Non-pigmented ciliary epithelial cell (primary cell): ENCODE data around the gene CDK5R1.
A peak's percentile ranks its signal among the peaks of the same experiment; 100 is the strongest.

Experiments
- DNase-seq: peaks from one replicate; pipeline ENCODE4 v3.0.0-alpha.2; 2010; ENCODE audit warnings: low read depth

CDK5R1 gene

DNA sequence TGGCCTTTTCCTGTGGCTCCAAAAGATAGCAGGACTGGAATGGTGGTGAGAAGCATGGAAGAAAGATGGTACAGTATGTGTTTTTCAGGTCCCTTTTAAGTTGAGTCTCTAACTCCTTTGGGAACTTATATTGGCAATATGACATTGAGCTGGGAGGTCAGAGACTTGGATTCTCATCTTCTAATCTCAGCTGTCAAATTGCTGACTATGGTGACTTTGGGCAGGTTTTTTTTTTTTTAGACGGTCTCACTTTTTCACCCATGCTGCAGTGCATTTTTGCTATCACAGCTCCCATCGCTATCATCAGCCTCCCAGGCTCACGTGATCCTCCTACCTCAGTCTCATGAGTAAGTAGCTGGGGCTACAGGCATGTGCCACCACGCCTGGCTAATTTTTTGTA, 15.1 kb upstream of the CDK5R1 start:
- DNase-seq = no peak

DNA sequence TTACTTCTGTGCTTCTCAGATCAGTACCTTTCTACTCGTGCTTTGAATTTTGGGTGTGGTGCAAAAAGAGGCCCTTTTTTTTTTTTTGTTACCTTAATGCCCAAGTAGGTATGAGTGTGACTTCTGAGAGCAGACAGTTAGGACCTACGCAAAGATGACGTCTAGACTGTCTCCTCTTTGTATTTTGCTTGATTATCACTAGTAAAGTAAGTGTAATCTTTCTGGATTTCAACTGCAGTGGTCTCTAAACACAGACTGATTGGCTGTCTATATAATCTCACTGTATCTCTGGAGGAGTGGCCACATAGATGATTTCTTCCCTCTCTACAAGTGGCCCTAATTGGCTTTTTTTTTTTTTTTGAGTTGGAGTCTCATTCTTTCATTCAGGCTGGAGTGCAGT, 11.5 kb upstream of the CDK5R1 start:
- DNase-seq = no peak

- no peak for DNase-seq
These were observed 9.6 kb upstream of the CDK5R1 start for GRCh38 chr17:32477220-32477619.

- DNase-seq = no peak
These were observed 7.6 kb upstream of the CDK5R1 start for GRCh38 chr17:32479074-32479617.

GRCh38 chr17:32481193-32481592, 5.6 kb upstream of the CDK5R1 start:
- DNase-seq = no peak

DNA sequence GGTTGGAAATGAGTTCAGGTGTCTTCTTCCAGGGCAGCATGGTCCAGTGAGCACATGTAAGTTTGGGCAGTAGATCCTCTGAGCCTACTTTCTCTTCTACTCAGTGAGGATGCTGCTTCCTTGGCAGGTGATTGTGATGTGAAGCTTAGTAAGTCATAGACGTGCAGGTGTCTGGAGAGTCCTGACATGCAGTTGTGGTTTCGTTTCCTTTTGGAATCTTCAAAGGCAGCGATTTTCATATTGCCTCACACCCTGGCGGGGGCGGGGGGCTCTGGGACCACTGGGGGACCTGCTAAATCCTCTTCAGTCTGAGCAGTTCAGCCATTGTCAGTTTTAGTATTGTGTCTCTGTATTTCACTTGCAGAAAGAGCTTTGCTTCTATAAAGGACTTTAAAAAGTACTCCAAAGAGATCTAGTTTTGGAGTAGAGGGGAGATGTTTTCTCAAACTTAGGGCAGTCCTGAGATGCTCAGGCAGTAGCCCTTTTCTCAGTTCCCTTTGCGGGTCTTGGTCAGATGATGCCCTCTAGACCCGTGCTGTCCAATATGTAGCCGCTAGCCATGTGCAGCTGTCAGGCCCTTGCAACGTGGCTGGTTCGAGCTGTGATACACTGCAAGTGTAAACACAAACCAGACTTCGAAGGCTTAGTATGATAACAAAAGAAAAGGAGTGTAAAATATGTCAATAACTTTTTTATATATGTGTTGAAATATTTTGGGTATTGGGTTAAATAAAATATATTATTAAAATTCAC, 4.0 kb upstream of the CDK5R1 start:
- no peak for DNase-seq

GRCh38 chr17:32483451-32484019, 3.3 kb upstream of the CDK5R1 start:
- DNase-seq = peak; percentile 36

DNA sequence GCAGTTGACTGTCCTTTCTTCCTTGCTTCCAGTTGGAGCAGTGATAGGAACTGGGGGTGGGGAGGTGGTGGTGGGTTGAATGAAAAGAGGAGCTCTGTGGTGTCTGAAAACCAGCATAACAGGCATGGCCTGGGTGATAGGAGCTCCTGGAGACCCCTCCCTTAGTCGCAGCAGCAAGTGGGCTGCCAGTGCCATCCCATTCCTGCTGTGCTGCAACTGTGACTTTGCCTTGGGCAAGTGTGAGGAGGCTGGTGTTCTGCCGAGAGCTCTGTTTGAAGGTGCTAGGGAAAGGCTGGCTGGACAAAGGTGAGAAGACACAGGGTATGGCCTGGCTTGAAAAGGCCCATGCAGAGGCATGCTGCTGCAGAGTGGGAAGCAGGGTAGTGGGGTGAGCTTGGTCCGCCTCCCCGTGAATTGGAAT, 2.7 kb upstream of the CDK5R1 start:
- DNase-seq = no peak

- DNase-seq = no peak
These were observed 2.2 kb upstream of the CDK5R1 start for GRCh38 chr17:32484628-32485027.

DNA sequence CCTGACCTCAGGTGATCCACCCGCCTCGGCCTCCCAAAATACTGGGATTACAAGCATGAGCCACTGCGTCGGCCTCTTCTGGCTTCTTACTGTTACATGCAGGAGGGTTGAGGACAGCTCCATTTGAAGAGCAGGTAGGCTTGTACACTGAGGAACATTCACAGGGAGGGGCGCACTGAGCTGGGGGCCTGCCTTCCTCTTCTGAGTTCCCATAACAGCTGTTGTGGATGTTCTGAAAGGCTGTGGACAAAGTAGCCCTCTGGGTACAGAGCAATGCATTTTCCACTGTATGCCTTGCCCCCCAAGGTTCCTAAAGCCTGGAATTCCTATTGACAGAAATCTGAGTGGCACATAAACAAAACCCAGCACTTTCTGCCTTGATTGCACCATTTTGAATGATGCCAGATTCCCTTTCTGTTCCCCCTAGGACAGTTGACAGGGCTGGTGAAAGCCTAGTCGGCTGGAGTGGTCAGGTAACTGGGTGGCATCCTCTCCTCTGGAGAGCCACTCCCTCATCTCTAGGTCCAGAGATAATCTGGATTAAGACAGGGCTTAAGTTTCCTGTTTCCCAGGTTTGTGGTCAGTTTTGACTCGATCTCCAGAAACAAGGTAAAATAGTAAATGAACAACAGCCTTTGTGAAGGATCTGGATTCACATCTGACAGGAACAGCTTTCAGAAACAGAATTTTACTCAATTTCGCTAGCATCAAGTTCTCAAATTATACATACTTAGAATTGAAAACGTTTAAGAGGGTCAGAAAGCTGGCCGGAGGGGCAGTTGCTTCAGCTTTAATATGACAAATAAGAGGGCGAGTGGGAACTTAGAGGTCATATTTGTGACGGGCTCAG, 1.3 kb upstream of the CDK5R1 start:
- DNase-seq = no peak

DNA sequence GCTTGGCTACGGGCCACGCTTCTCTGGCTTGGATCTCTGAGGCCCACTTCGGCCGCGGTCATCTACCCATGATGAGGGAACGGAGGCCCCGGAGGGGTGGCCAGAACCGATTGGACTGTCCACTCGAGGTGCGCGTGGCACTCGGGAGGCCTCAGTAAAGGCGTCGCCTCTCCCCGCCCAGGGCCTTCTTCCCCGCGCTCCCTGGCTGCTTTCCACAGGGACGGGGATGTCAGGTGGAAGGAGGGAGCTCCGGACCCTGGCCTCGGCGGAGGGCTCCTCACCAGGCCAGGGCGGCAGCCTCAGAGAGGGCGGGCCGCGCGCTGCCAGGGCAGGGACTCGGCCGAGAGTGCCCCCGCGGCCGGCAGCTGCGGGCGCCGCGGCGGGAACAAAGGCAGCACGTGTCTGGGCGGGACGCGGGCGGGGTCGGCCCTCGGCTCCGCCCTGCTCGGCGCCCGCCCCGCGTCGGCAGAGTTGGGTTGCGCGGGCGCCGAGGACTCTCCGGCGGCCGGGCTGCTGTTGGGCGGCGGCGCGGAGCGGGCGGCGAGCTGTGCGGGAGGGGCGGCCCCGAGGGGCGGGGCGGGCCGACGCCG, 587 bp upstream of the CDK5R1 start:
- DNase-seq = no peak

GRCh38 chr17:32487473-32488176, 832 bp downstream of the CDK5R1 start:
- DNase-seq = no peak

DNA sequence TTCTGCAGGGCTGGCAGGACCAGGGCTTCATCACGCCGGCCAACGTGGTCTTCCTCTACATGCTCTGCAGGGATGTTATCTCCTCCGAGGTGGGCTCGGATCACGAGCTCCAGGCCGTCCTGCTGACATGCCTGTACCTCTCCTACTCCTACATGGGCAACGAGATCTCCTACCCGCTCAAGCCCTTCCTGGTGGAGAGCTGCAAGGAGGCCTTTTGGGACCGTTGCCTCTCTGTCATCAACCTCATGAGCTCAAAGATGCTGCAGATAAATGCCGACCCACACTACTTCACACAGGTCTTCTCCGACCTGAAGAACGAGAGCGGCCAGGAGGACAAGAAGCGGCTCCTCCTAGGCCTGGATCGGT, 1.4 kb downstream of the CDK5R1 start:
- no peak for DNase-seq

- no peak for DNase-seq
These were observed 1.9 kb downstream of the CDK5R1 start for GRCh38 chr17:32488604-32489180.

- DNase-seq = no peak
These were observed 2.7 kb downstream of the CDK5R1 start for GRCh38 chr17:32489320-32490100.

DNA sequence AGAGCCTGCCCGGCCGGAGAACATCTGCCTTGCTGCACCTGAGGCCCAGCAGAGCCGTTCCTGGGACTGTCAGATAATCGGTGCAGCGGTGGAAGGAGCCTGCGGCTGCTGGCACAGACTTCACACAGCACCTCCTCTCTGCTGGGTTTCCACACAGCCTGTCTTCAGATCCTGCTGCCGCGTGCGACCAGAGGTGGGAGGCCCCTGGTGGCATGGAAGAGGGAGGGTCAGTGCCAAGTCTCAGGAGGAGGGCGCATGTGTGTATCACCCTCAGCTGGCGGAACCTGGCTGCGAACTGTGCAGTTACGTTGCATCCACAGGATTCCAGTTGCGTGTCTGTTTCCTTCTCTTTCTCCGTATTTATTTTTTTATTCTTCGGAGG, 3.3 kb downstream of the CDK5R1 start:
- no peak for DNase-seq

DNA sequence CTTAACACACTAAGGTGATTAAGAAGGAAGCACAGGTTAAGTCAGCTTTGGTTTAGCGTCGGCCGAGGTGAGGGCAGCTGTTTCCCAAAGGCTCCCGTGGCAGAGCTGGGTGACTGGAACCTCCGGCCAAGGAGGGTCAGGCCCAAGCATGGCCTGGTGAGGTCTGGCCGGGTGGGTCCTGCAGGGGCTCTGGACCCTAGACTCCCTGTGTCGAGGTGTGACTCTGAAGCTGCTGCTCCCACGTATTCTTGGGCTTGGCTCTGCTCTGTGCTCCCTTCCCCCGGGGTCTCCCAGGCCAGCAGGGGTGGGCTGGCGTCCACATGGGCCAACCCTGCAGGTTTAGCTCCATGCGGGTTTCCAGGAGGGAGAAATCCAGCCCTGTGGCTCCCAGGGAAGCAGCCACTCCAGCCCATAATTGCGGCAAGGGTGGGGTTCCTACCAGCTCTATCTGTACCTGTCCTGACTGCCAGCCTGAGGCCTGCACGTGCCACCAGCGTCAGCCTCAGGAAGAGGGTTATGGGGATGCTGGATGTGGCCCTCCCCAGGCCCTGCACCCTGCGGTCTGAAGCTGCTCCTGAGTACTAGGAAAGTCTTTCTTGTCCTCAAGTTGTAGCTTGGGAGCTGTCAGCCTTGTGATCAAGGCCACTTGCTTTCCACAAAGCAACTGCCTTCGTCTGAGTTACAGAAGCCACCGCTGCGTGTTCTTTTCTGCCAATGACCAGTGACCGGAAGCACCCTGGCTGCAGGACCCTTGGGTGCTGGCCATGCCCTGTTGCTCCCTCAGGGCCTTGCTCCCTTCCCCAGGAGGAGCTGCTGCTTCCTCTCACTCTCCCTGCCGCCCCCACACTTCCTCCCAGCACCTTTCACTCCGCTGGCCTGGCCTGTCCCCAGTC, 4.8 kb downstream of the CDK5R1 start:
- DNase-seq = no peak

GRCh38 chr17:32492264-32492589, 5.4 kb downstream of the CDK5R1 start:
- DNase-seq = no peak

GRCh38 chr17:32492648-32493289, 6.0 kb downstream of the CDK5R1 start:
- no peak for DNase-seq
